Activated naive CD8-positive, alpha-beta T cell treated with anti-CD3 and anti-CD28 coated beads, Interleukin-2, amount 50 U/mL, for 16 hours (primary cell): ENCODE data around the gene B3GNT5.
"Not testable (repeated sequence)": the region's sequence is repeated elsewhere in the genome, so short reads cannot be mapped to it uniquely, and the experiment has no call there.

Experiments used
- DNase-seq: peaks from one replicate; pipeline ENCODE4 v3.0.0-alpha.2; 2020; ENCODE audit warnings: low read depth, low spot score

Gene B3GNT5

GRCh38 chr3:183230251-183230650, 22.8 kb upstream of the B3GNT5 start:
- DNase-seq, result not testable (repeated sequence)

- no peak for DNase-seq
Observed at GRCh38 chr3:183230826-183231225, 22.2 kb upstream of the B3GNT5 start.

- DNase-seq, result no peak
Observed at GRCh38 chr3:183233966-183234365, 19.1 kb upstream of the B3GNT5 start.

- DNase-seq, result no peak
Observed at GRCh38 chr3:183239046-183239445, 14.0 kb upstream of the B3GNT5 start.

- no peak for DNase-seq
Observed at GRCh38 chr3:183242431-183242830, 10.6 kb upstream of the B3GNT5 start.

- DNase-seq, result no peak
Observed at GRCh38 chr3:183244219-183244618, 8.8 kb upstream of the B3GNT5 start.

GRCh38 chr3:183244981-183245476, 8.0 kb upstream of the B3GNT5 start:
- DNase-seq, result no peak

GRCh38 chr3:183247011-183247589, 6.0 kb upstream of the B3GNT5 start:
- DNase-seq, result no peak

- no peak for DNase-seq
Observed at GRCh38 chr3:183249006-183249718, 3.9 kb upstream of the B3GNT5 start.

- DNase-seq, result no peak
Observed at GRCh38 chr3:183252118-183252782, 803 bp upstream of the B3GNT5 start.

- no peak for DNase-seq
Observed at GRCh38 chr3:183253528-183254486, 754 bp downstream of the B3GNT5 start.

- no peak for DNase-seq
Observed at GRCh38 chr3:183254487-183255347, 1.7 kb downstream of the B3GNT5 start.

- no peak for DNase-seq
Observed at GRCh38 chr3:183255348-183255730, 2.3 kb downstream of the B3GNT5 start.

GRCh38 chr3:183259087-183259486, 6.0 kb downstream of the B3GNT5 start:
- no peak for DNase-seq

GRCh38 chr3:183259621-183260020, 6.6 kb downstream of the B3GNT5 start:
- no peak for DNase-seq

- no peak for DNase-seq
Observed at GRCh38 chr3:183260167-183260904, 7.3 kb downstream of the B3GNT5 start.

GRCh38 chr3:183261151-183261724, 8.2 kb downstream of the B3GNT5 start:
- DNase-seq, result no peak

- no peak for DNase-seq
Observed at GRCh38 chr3:183262875-183263378, 9.9 kb downstream of the B3GNT5 start.

- no peak for DNase-seq
Observed at GRCh38 chr3:183264268-183264667, 11.2 kb downstream of the B3GNT5 start.
